Mesodermal cell (in vitro differentiated cells): ENCODE measurements around the gene UBE2C.

ENCODE experiments used
- H3K27ac ChIP-seq: 2 replicates; pipeline ENCODE4 v1.7.0; 2013; ENCODE audit warnings: mild to moderate bottlenecking, low read depth, low read length, moderate library complexity; ENCODE audit not compliant: severe bottlenecking
- H3K36me3 ChIP-seq: 2 replicates; pipeline ENCODE4 v1.7.1; 2013; ENCODE audit warnings: mild to moderate bottlenecking, low read length, moderate library complexity; ENCODE audit not compliant: control insufficient read depth, insufficient read depth
- H3K4me1 ChIP-seq: one replicate; pipeline ENCODE4 v1.7.1; 2013; ENCODE audit warnings: mild to moderate bottlenecking, low read length; ENCODE audit not compliant: insufficient read depth, control insufficient read depth, poor library complexity, severe bottlenecking
- H3K4me3 ChIP-seq: 2 replicates; pipeline ENCODE4 v1.7.0; 2013; ENCODE audit warnings: low read length, control low read depth, mild to moderate bottlenecking; ENCODE audit not compliant: insufficient read depth, poor library complexity, severe bottlenecking; ENCODE audit errors: extremely low read depth
- H3K9me3 ChIP-seq: 2 replicates; pipeline ENCODE4 v1.7.1; 2013; ENCODE audit warnings: mild to moderate bottlenecking, low read length, moderate library complexity; ENCODE audit not compliant: control insufficient read depth
- WGBS, 2 experiments: methylation state at CpG; one replicate each; pipeline ENCODE4 v1.1.5; 2013; ENCODE audit warnings: missing lambda C conversion rate in 2 of 2; ENCODE audit not compliant: insufficient coverage in 2 of 2; 5-methylcytosine and 5-hydroxymethylcytosine counted together

Gene UBE2C

DNA sequence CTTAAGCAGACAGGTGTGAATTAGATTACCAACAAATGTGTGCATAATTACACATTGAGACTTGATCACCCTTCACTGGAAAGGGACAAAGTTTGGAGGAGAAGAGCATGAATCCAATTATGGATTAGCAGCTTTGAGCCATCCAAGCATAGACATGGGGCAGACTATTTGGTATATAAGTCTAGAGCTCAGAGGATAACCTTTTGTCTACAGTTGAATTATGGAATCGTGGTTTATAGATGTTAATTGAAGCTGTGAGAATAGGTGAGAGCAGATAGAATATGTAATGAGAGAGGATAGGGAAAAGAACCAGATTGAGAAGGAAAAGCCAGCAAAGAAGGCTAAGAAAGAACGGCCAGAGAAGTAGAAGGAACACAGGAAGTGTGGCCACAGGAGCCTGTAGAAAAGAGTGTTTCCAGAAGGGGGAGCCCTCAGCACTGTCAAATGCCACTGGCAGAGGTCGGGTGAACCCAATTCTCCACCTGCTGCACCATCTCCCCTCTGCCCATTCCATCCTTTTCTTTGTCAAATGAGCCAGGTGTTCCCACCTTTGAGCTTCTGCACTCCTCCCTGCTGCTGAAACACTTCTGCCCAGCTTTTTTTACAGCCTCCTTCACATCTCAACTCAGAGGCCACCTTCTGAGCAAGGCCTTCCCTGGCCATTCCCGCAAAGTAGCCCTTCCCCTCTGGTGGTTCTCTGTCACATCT lies 13.4 kb upstream of the UBE2C start:
- Histone ChIP-seq H3K4me1 (no peaks in the 10 kb centered on the region), H3K9me3 (no peaks in the 10 kb centered on the region), H3K36me3 (peaks cover 66% of the 10 kb centered on the region), H3K4me3 (no peak overlapping the region), H3K27ac (no peak overlapping the region)
- WGBS, 2 experiments: 44 to 52% methylated on average over 3 to 4 of the region's 4 CpGs

DNA sequence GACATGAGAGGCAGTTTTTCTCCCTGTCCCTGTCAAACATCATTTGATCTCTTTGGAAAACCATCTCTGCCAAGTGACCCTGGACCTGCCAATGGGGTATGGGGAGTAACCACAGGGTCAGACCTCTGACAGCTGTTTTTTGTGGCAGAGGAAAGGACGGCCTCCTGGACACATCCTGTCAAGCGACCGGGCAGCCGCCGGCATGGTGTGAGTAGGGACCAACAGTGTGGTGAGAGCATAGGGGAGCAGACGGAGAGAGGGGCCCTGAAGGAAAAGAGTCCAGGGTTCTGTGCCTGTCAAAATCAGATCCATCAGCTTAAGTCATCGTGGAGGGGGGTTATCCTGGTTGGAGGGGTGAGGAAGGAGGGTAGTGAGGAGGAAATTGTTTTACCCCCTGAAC lies 10.6 kb upstream of the UBE2C start:
- Histone ChIP-seq H3K4me1 (no peaks in the 10 kb centered on the region), H3K9me3 (no peaks in the 10 kb centered on the region), H3K4me3 (no peak overlapping the region), H3K36me3 (peaks cover 67% of the 10 kb centered on the region), H3K27ac (no peak overlapping the region)
- WGBS, 2 experiments: 85 to 95% methylated on average over 7 of the region's 7 CpGs

DNA sequence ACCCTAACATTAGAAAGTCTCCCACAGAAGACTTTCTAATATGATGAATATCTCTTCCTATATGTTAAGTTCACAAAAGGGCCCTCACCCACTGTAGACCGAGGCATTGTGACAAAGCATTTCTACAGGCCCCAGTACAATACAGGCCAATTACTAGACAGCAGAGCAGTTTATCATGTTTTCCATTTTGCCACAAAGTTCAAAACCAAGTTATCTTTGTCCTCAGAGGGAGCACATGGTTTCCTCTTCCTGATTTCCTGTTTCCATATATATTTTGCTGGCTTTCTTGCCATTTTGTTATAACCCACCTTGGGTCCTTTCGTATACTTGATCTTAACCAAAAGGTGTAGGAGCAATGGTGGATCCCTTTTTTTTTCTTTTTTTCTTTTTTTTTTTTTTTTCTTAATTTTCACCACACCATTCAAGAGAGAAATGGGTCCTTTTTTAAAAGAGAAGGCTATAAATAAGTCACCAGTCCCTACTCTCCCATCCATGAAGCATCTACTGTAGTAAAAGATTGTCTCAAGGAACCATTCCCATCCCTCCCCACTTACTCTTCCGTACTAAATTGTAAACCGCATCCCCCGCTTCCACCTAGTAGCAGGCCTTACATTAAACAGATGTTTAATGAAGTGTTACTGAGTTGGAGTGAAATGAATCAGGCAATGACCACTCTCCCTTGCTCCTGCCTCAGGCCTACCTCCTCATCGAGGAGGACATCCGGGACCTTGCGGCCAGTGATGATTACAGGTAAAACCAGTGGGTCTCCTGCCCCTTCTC lies 2.1 kb upstream of the UBE2C start:
- WGBS, 2 experiments: 87 to 100% methylated on average over 4 of the region's 8 CpGs
- H3K4me1 ChIP-seq: peaks cover 10% of the 10 kb centered on the region
- no peak overlapping the region for H3K27ac ChIP-seq
- no peaks in the 10 kb centered on the region for H3K9me3 ChIP-seq
- no peak overlapping the region for H3K4me3 ChIP-seq
- peaks cover 82% of the 10 kb centered on the region for H3K36me3 ChIP-seq

DNA sequence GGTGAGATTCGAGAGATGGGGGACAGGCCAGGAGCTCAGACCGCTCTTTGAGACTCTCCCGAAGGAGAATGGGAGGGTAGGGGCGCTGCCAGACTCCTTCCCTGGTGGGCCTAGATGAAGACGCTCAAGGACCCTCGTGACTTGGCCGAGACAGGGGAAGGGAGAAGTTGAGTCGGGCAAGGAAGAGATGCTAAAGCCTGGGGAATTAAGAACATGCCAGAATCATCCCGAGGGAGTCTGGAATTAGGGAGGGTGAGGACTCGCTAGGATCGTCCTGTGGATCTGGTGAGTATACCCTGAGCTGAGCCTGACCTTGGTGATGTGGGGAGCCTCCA lies 529 bp downstream of the UBE2C start:
- peak overlapping the region; percentile 91 for H3K4me3 ChIP-seq
- H3K27ac ChIP-seq: peak overlapping the region; percentile 63
- H3K9me3 ChIP-seq: no peaks in the 10 kb centered on the region
- peaks cover 78% of the 10 kb centered on the region for H3K36me3 ChIP-seq
- peaks cover 33% of the 10 kb centered on the region for H3K4me1 ChIP-seq
- WGBS, 2 experiments: 0 to 1% methylated on average over 8 to 11 of the region's 11 CpGs

DNA sequence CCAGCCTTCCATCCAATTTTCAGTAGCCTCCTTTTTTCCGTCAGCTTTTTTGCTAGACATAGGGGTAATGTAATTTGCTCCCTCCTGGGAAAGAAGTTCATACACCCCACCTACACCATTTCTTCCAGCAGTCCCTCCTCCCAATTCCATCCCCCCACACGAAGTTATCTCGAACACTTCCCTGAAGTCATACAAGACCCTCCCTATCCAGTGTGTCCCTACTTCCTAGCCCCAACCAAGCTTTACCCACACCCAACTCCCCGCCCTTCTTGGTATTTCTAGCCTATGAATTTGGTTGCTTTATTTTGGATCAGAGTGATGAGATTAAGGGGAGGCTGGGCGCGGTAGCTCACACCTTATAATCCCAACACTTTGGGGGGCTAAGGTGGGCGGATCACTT lies 1.0 kb downstream of the UBE2C start:
- Histone ChIP-seq H3K4me3 (peak overlapping the region; percentile 91), H3K27ac (no peak overlapping the region), H3K36me3 (peaks cover 77% of the 10 kb centered on the region), H3K9me3 (no peaks in the 10 kb centered on the region), H3K4me1 (peaks cover 38% of the 10 kb centered on the region)
- 31 to 33% methylated on average over 3 of the region's 7 CpGs for WGBS, 2 experiments

DNA sequence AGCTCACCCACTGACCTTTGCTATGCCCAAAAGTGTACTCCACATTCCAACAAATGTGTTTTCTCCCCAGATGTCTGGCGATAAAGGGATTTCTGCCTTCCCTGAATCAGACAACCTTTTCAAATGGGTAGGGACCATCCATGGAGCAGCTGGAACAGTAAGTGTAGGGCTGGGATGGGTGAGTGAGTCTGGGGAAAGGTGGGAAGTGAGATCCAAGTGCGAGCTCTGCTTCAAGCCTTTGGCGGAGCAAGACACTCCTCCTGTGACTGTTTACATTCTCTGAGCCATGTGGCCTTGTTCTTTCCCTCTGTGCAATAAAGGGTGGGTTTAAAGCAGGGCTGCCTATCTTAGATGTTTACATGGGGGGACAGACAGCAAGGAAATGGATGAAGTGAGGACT lies 1.9 kb downstream of the UBE2C start:
- no peaks in the 10 kb centered on the region for H3K9me3 ChIP-seq
- 83% methylated on average over 2 of the region's 3 CpGs; no CpG with 5 or more reads in 1 of the 2 experiments for WGBS, 2 experiments
- H3K4me3 ChIP-seq: peak overlapping the region; percentile 18
- H3K4me1 ChIP-seq: peaks cover 38% of the 10 kb centered on the region
- H3K27ac ChIP-seq: no peak overlapping the region
- H3K36me3 ChIP-seq: peaks cover 68% of the 10 kb centered on the region

DNA sequence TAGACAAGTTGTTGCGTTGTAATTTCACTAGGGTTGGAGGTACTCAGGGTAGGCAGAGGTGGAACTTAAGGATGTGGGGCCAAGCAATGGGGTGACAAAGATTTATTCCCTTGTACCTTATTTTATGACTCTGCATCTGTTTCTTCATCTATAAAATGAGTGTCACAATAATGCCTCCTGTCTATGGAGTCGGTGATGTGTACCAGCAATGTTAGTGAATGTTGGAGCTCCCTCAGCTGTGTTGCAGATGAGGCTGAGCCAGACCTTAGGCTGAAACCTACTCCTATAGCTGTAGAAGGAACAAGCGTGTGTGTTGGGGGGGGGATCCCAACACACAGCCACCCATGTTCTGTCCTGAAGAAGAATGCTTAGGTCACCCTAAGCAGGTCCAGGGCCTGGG lies 4.5 kb downstream of the UBE2C start:
- Histone ChIP-seq H3K4me3 (no peak overlapping the region), H3K9me3 (no peaks in the 10 kb centered on the region), H3K36me3 (peaks cover 42% of the 10 kb centered on the region), H3K4me1 (peaks cover 38% of the 10 kb centered on the region), H3K27ac (no peak overlapping the region)
- 86 to 100% methylated on average over 1 of the region's 3 CpGs for WGBS, 2 experiments

DNA sequence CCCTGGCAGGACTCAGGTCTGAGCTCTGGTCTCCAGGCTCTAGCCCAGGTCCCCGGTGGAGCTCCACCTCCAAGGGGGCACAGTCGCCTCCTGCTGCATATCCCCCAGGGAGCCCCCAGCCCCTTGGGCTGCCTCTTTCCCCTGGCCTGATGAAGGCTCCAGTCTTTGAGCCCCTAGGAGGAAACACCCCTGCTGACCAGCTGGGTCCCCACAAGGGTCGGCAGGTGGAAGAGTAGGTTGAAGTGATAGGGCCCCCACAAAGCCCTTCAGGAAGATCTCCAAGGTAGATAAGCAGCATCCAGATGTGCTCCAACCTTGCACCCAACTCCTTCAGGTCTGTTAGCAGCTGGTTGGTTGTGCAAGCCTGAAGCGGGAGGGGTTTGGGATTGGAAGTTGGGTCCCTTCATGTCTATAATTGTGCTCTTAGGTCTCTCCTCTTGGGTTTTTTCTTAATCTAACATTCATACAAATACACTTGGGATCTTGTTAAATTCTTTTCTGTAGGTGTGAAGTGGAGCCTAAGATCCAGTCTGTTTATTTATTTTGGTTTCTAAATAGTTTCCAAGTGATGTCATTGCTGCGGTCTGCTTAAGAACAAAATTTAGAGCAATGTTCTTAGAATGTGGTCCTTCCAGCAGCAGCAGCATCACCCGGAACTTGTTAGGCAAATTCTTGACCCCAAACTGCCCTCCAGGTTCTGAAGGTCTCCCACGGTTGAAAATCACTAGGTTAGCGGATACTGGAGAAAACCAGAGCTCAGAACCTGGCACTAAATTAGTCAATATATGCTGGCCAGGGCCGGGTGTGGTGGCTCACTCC lies 5.1 kb downstream of the UBE2C start:
- 83 to 84% methylated on average over 5 to 7 of the region's 9 CpGs for WGBS, 2 experiments
- H3K9me3 ChIP-seq: no peaks in the 10 kb centered on the region
- H3K4me1 ChIP-seq: peaks cover 38% of the 10 kb centered on the region
- peaks cover 41% of the 10 kb centered on the region for H3K36me3 ChIP-seq
- peak overlapping the region; percentile 75 for H3K27ac ChIP-seq
- H3K4me3 ChIP-seq: no peak overlapping the region

DNA sequence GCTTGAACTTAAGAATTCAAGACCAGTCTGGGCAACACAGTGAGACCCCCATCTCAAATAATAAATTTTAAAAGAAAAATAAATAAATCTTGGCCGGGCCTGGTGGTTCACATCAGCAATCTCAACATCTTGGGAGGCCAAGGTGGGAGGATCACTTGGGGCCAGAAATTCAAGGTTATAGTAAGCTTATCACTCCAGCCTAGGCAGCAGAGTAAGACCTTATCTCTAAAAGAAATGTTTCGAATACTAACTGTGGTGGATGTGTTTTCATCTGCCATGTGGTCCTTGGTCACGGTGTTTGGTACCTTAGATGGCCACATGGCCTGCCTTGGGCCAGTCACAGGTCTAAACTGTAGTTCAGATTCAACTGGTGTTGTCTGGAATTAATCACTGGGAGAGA lies 5.8 kb downstream of the UBE2C start:
- Histone ChIP-seq H3K36me3 (peaks cover 39% of the 10 kb centered on the region), H3K9me3 (no peaks in the 10 kb centered on the region), H3K4me1 (peaks cover 43% of the 10 kb centered on the region), H3K4me3 (no peak overlapping the region), H3K27ac (peak overlapping the region; percentile 45)
- WGBS, 2 experiments: 80 to 100% methylated on average over 1 to 3 of the region's 3 CpGs

DNA sequence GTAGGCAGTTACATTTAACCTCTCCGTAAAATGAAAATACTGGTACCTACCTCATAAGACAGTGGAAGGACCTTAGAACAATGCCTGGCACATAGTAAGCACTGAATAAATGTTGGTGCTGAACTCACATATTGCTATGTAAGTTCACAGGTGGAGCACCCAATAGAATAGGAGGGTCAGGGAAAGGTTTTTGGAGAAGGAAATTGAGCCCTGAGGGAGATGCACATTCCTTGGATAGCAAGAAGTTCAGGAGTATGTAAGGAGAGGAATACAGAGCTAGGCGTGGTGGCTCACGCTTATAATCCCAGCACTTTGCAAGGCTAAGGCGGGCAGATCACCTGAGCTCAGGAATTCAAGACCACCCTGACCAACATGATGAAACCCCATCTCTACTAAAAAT lies 7.0 kb downstream of the UBE2C start:
- no peak overlapping the region for H3K27ac ChIP-seq
- 83 to 100% methylated on average over 2 of the region's 4 CpGs for WGBS, 2 experiments
- H3K4me3 ChIP-seq: no peak overlapping the region
- H3K36me3 ChIP-seq: peaks cover 28% of the 10 kb centered on the region
- no peaks in the 10 kb centered on the region for H3K9me3 ChIP-seq
- H3K4me1 ChIP-seq: peaks cover 37% of the 10 kb centered on the region
